CD14-positive monocyte (primary cell): ENCODE results near the gene EBF3. TPM values are rescaled to one million over a fixed set of nuclear protein-coding genes. Genes with fewer than 3 reads are reported as not detected.

ENCODE experiments used
- DNase-seq, 3 donors: peaks; one replicate each; pipeline ENCODE4 v3.0.0-alpha.2; 2011 to 2022
- H2AFZ ChIP-seq: 2 replicates; pipeline ENCODE4 v1.6.0; 2012; ENCODE audit warnings: mild to moderate bottlenecking, low read depth, low read length, inconsistent platforms; ENCODE audit not compliant: insufficient read depth, poor library complexity, severe bottlenecking
- H3K27ac ChIP-seq, 2 donors: 1 replicate in 1 of 2; 2 replicates in 1 of 2; pipeline ENCODE4 v1.5.1; 2012 to 2013; ENCODE audit warnings: low read length in 2 of 2, control low read depth in 1 of 2, inconsistent platforms in 1 of 2, low read depth in 1 of 2, mild to moderate bottlenecking in 1 of 2
- H3K27me3 ChIP-seq, 2 donors: one replicate each; pipeline versions ENCODE4 v1.6.0 to v1.6.1; 2011 to 2013; ENCODE audit warnings: low read length in 2 of 2; ENCODE audit not compliant: control insufficient read depth in 2 of 2, insufficient read depth in 2 of 2
- H3K36me3 ChIP-seq, 2 donors: replicated peaks in 1 of 2; 1 replicate in 1 of 2; 2 replicates in 1 of 2; pipeline versions ENCODE4 v1.5.1 to v1.6.1; 2012 to 2013; ENCODE audit warnings: low read length in 2 of 2, control low read depth in 1 of 2, inconsistent platforms in 1 of 2, mild to moderate bottlenecking in 1 of 2; ENCODE audit not compliant: insufficient read depth in 2 of 2, control insufficient read depth in 1 of 2
- H3K4me1 ChIP-seq, 2 donors: 1 replicate in 1 of 2; 2 replicates in 1 of 2; pipeline versions ENCODE4 v1.5.1 to v1.6.1; 2012 to 2013; ENCODE audit warnings: low read length in 2 of 2, control low read depth in 1 of 2, inconsistent platforms in 1 of 2, mild to moderate bottlenecking in 1 of 2, moderate library complexity in 1 of 2; ENCODE audit not compliant: insufficient read depth in 2 of 2, control insufficient read depth in 1 of 2
- H3K4me2 ChIP-seq: replicated peaks from 2 replicates; pipeline ENCODE3; 2012; ENCODE audit warnings: low read length, moderate library complexity, mild to moderate bottlenecking; ENCODE audit not compliant: poor library complexity, severe bottlenecking; ENCODE audit errors: extremely low read depth
- H3K4me3 ChIP-seq, 3 experiments: fragments of 200-600 bp in 1 of 3; sonication (generic) in 1 of 3; replicated peaks in 1 of 3; 1 replicate in 2 of 3; 2 replicates in 1 of 3; pipeline ENCODE4 v1.5.1; 2011 to 2013; ENCODE audit warnings: low read length in 3 of 3, mild to moderate bottlenecking in 3 of 3, control low read depth in 2 of 3, low read depth in 2 of 3, inconsistent platforms in 1 of 3, moderate library complexity in 1 of 3
- H3K79me2 ChIP-seq: 2 replicates; pipeline ENCODE4 v1.6.0; 2012; ENCODE audit warnings: mild to moderate bottlenecking, control low read depth, inconsistent platforms, low read length, moderate library complexity; ENCODE audit not compliant: insufficient read depth
- H3K9ac ChIP-seq: 2 replicates; pipeline ENCODE4 v1.6.0; 2017; ENCODE audit warnings: low read length, mild to moderate bottlenecking; ENCODE audit not compliant: insufficient read depth, poor library complexity, severe bottlenecking
- H3K9me3 ChIP-seq, 2 donors: replicated peaks in 1 of 2; 1 replicate in 1 of 2; 2 replicates in 1 of 2; pipeline versions ENCODE4 v1.5.1 to v1.6.1; 2012 to 2013; ENCODE audit warnings: low read length in 2 of 2, control low read depth in 1 of 2; ENCODE audit not compliant: control insufficient read depth in 1 of 2, insufficient read depth in 1 of 2
- H4K20me1 ChIP-seq: 2 replicates; pipeline ENCODE4 v1.6.0; 2012; ENCODE audit warnings: mild to moderate bottlenecking, low read length, control low read depth, moderate library complexity; ENCODE audit not compliant: insufficient read depth
- H3K27ac Mint-ChIP-seq, 7 donors: one replicate each; pipeline ENCODE4 v1.8.0; 2020; ENCODE audit warnings: mild to moderate bottlenecking in 7 of 7, mixed read lengths in 7 of 7, moderate library complexity in 6 of 7, inconsistent platforms in 2 of 7
- H3K27me3 Mint-ChIP-seq, 3 donors: one replicate each; pipeline ENCODE4 v1.8.0; 2021 to 2022; ENCODE audit warnings: low read depth in 3 of 3, mild to moderate bottlenecking in 3 of 3, mixed read lengths in 3 of 3, moderate library complexity in 3 of 3, inconsistent platforms in 1 of 3
- H3K36me3 Mint-ChIP-seq, 2 donors: one replicate each; pipeline ENCODE4 v1.8.0; 2020; ENCODE audit warnings: mixed read lengths in 2 of 2, inconsistent platforms in 1 of 2, mild to moderate bottlenecking in 1 of 2
- H3K4me1 Mint-ChIP-seq: one replicate; pipeline ENCODE4 v1.8.0; 2020; ENCODE audit warnings: mild to moderate bottlenecking, mixed read lengths
- H3K4me3 Mint-ChIP-seq, 2 donors: one replicate each; pipeline ENCODE4 v1.8.0; 2020; ENCODE audit warnings: mild to moderate bottlenecking in 2 of 2, mixed read lengths in 2 of 2, moderate library complexity in 1 of 2
- H3K9me3 Mint-ChIP-seq, 7 donors: one replicate each; pipeline ENCODE4 v1.8.0; 2020 to 2022; ENCODE audit warnings: mixed read lengths in 7 of 7, mild to moderate bottlenecking in 6 of 7, moderate library complexity in 6 of 7, inconsistent platforms in 2 of 7
- CTCF ChIP-seq: fragments of 200-600 bp; IDR thresholded peaks from one replicate; pipeline ENCODE4 v1.8.0; 2022; ENCODE audit warnings: antibody characterized with exemption, mild to moderate bottlenecking
- WGBS: methylation state at CpG from one replicate; pipeline ENCODE4 v1.1.5; 2013; ENCODE audit warnings: missing lambda C conversion rate; ENCODE audit not compliant: insufficient coverage; 5-methylcytosine and 5-hydroxymethylcytosine counted together
- intact Hi-C, 2 donors: fragments of 100-400 bp; cut with micrococcal nuclease; formaldehyde crosslinking; loops; one replicate each; pipeline versions ENCODE4 v1.15.0 to v1.15.1; 2023
- polyA plus RNA-seq, 3 donors: library from polyadenylated mRNA; depleted of rRNA in 1 of 3; unstranded in 2 of 3; stranded (reverse) in 1 of 3; fragments of 300-500 nt in 2 of 3; fragments of >200 nt in 1 of 3; fragmentation: Illumina TruSeq in 2 of 3; gene quantifications; 1 replicate in 2 of 3; 2 replicates in 1 of 3; pipeline ENCODE4 v1.2.3, GENCODE V29; 2012 to 2021

Gene EBF3
- polyA plus RNA-seq, 3 donors, result not detected

GRCh38 chr10:129934196-129934925 is 29.7 kb downstream of the EBF3 start:
- Histone ChIP-seq H3K27me3 (no peaks in the 10 kb centered on the region), H3K9me3 (no peaks in the 10 kb centered on the region), H3K27ac (no peak overlapping the region), H3K36me3 (no peaks in the 10 kb centered on the region), H3K79me2 (no peaks in the 10 kb centered on the region), H3K4me2 (no peak overlapping the region), H3K4me1 (no peaks in the 10 kb centered on the region), H2AFZ (no peak overlapping the region), H3K4me3 (no peak overlapping the region), H3K9ac (no peak overlapping the region), H4K20me1 (no peaks in the 10 kb centered on the region)
- DNase-seq, result no peak
- WGBS, result 94% methylated on average over 10 of the region's 12 CpGs
- intact Hi-C loops, result no loop called here
- Mint-ChIP-seq H3K27ac (no peak overlapping the region), H3K4me3 (no peak overlapping the region), H3K27me3 (peaks cover 0 to 11% (median 5%) of the 10 kb centered on the region in 3 donors), H3K9me3 (no peaks in the 10 kb centered on the region), H3K4me1 (no peaks in the 10 kb centered on the region), H3K36me3 (no peaks in the 10 kb centered on the region)
- no peak for TF ChIP-seq CTCF

GRCh38 chr10:129933456-129934092 is 30.5 kb downstream of the EBF3 start:
- Histone ChIP-seq H3K4me1 (no peaks in the 10 kb centered on the region), H3K9ac (no peak overlapping the region), H3K4me3 (no peak overlapping the region), H3K27ac (no peak overlapping the region), H3K27me3 (no peaks in the 10 kb centered on the region), H2AFZ (no peak overlapping the region), H4K20me1 (no peaks in the 10 kb centered on the region), H3K4me2 (no peak overlapping the region), H3K9me3 (no peaks in the 10 kb centered on the region), H3K36me3 (no peaks in the 10 kb centered on the region), H3K79me2 (no peaks in the 10 kb centered on the region)
- no peak for TF ChIP-seq CTCF
- intact Hi-C loops, result no loop called here
- Mint-ChIP-seq H3K27me3 (peaks cover 0 to 7% (median 5%) of the 10 kb centered on the region in 3 donors), H3K36me3 (no peaks in the 10 kb centered on the region), H3K9me3 (no peaks in the 10 kb centered on the region), H3K4me1 (no peaks in the 10 kb centered on the region), H3K4me3 (no peak overlapping the region), H3K27ac (no peak overlapping the region)
- 90% methylated on average over 12 of the region's 14 CpGs for WGBS
- DNase-seq, result no peak
